Activated CD8-positive, alpha-beta memory T cell treated with anti-CD3 and anti-CD28 coated beads, Interleukin-2, amount 50 U/mL, for 48 hours (primary cell): ENCODE results near the gene RALB.
A peak's percentile ranks its signal among the peaks of the same experiment; 100 is the strongest.

Experiments used
- DNase-seq: peaks from one replicate; pipeline ENCODE4 v3.0.0-alpha.2; 2020

RALB gene

DNA sequence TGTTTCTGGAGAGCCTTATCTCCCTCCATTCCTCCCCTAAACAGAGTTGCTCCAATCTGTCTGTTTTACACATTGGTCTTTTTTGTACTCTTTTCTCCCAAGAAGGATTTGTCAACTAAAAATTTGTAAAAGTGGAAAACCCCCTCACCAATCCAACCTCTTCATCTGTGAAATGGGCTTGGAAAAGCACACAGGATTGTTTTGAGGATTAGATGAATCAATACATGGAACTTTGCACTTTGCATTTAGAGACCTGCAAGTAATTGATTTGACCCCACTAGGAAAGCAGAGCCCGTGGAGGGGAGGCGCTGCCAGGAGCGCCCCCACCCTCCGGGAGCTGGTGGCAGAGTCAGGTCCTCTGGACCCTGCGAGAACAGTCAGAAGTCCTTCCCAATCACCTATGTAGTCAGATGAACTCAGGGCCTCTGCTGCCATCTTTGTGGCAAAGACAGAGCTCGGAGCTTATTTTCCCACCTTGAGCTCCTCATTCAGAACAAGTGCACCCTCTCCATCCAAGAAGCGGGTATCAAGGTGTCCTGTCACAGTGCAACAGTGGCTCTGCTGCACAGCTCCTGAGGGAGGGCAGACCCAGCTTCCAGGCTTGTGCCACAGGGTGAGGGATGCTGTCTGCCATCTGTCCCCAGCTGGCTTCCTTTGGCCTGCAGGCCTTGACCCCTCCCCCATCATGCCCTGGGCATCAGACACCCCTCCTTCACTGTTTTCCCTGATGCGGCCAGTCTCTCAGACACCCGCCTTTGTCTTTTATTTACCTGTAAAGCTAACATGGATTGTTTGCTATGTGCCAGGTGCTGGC is 27.7 kb upstream of the RALB start:
- no peak for DNase-seq

DNA sequence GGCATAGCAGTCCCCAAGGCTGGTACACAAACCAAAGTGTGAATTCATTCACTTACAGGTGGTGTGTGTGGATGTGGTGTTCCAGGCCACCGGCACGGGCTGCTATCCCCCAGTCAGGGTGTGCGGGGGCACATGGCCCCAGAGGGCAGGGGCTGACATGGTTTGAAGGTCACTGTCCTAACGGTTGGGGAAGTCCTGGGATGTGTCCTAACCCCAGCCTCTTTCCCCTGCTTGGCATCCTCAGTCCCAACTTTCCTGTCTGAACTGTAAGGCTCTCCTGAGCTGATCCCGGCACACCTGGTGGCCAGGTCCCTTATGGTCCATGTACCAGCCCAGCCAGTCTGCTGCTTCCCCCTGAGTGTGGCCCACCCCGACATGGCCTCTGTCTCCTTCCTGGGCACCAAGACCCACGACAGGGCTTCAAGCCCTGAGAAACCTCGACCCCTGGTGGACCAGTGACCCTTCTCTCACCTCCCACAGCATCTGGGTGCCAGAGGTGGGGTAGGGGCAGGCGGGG is 27.0 kb upstream of the RALB start:
- no peak for DNase-seq

DNA sequence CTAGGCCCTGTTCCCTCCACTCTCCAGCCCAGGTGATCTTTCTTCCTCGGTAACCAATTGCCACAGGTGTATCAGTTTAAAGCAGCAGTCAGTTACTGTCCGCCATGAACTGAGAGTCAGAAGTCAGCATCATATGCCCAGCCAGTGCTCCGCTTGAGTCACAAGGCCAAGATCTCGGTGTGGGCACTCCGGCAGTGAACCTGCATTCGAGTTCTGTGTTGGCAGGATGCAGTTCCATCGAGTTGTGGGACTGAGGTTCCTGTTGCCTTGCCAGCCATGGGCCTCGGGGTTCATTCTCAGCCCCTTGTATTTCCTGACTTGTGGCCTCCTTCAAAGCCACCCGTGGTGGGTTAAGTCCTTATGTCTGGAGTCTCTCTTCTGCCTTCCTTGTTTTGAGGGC is 26.3 kb upstream of the RALB start:
- DNase-seq = no peak

DNA sequence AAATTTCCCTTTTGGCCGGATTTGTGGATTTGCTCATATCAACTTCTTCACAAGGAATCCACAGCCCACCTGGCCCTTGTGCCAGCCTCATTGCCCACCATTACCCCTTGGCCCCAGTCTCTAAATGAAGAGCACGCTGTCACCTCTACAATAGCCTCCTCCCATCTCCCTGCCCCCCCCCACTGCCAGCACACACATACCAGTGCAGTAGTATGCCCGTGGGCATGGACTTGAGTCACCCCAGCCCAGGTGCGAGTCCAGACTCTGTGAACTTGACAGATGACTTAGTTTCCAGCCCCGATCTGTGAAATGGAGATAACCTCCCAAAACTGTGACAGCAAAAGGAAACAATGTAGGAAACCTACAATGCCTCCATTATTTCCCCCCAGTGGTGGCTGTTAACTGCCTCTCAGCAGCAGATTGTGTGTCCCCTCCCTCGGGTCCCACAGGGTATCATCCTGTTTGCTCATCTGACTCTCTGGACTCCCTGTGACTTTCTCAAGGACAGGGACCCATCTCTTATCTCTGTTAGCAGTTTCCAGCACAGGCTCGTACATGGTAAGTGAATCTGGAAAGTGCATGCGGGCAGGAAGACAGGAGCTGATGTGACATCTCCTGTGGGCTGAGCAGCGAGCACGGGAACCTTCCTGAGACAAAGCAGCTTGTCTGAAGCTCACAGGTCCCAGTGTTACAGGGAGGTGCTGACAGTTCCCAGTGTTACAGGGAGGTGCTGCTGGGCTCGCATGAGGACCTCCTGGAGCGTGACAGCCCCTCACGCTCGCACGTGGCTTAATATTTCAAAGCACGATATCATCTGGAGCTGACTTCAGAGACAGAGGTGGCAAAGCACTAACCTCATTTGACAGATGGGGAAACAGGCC is 25.3 kb upstream of the RALB start:
- no peak for DNase-seq

DNA sequence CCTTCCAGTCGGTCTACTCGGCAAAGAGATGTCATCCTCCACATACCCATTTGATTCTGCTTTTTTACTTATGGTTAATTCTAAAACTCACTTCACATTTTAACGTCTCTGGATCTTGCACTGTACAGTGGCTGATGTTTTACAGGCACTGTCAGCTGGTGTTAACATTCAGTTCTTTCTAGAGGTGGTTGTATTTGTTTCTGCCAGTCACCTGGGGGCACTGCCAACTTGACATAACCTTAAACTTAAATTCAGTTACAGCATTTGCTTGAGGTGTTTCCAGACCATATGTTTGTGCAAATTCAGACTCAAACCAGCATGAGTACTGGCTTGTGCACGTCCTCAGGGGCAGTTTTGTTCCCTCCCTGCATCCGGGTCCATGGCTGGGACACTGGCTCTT is 24.1 kb upstream of the RALB start:
- DNase-seq = no peak

DNA sequence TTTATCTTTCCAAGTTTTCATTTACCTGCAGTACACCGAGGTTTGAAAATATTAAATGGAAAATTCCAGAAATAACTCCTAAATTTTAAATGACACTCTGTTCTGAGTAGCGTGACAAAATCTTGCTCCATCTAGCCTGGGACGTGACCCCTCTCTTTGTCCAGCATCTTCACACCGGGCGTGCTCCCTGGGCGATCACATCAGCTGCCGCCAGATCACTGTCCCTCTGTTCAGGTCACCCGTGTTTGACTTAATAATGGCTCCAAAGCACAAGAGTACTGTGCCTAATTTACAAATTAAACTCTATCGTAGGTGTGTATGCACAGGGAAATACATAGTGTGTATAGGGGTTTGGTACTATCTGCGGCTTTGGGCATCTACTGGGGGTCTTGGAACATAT is 23.3 kb upstream of the RALB start:
- DNase-seq = no peak

DNA sequence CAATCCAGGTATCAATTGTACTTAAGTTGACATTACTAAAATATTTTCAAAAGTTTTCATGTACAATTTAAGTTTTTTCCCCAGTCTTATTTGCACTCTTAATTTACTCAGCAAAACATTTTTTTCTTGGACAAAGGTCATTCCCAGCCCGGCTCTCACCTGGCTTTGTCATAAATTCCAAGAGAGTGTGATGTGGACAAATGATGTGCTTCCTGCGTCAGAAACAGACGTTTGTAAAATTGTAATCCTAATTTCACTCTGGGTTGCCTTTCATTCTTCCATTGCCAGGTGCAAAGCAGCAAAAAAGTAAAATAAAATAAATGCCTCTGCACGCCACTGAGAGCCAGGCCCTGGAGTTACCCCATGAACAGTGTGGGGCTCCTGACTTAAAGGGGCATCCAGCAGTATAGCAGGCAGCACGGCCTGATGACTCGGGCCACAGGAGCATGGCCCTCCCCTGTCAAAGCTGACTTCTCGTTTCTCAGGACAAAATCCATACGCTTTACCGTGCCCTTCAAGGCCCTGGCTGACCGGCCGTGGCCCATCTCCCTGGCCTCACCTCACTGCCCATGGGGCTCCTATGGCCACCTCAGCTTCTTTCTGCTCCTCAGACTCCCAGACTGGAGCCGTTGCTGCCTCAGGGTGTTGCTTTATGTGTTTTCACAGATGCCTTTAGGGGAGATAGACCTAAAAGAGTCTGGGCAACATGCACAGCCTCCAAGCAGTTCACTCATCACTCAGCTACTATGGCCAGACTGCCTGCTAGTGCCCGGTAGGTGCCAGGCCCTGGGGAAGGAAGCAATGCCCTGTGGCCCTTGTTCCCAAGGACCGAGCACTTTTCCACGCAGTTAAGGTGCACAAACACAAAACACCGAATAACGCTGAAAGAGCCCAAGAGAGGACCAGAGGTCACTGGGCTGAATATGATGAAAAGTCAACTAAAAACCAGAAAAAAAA is 21.9 kb upstream of the RALB start:
- no peak for DNase-seq

DNA sequence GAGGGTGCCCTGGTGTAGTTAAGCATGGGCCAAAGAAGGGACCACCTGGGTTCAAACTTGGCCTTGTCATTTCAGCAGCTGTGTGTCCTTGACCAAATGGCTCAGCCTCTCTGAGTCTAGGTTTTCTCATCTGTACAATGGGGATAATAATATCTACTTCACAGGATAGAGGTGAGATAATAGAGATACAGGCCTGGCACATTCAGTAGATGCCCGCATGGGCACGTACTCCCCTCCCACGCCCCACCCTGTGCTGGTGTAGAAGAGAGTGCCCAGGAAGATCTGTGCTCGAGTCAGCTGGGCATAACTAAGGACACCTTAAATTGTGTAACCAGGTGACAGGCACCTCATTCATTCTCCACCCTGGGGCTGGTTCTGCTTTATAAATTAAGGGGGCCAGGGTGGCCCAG is 21.1 kb upstream of the RALB start:
- peak; percentile 70 for DNase-seq

DNA sequence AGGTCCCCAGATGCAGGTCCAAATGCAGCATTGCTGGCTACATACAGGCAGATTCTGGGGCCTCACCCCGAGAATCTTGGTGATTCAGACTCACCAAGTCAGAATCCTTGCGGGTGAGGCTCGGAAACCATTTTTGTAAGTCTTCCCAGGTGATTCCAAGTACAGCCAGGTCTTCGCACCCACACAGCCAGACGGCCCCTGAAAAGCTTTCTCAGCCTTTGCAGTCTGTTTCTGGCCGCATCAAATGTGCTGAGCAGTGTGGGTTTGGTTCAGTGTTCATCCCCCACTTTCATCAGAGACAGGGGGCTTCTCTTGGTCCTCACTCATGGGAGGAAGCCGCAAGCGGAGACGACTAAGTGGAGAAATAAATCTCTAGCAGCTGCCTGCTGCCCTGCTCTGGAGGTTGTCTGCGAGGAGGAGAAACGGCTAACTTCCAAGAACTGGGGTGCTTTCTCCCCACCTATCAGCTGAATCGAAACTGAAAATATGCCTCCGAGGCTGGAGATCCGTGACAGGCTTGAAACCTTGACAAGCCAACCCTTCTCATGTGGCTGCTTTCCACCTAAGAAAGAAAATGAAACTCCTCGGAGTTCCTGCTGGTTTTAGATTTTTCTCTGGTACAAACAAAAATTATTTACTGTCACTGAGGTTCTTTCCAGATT is 20.5 kb upstream of the RALB start:
- DNase-seq = peak; percentile 79

DNA sequence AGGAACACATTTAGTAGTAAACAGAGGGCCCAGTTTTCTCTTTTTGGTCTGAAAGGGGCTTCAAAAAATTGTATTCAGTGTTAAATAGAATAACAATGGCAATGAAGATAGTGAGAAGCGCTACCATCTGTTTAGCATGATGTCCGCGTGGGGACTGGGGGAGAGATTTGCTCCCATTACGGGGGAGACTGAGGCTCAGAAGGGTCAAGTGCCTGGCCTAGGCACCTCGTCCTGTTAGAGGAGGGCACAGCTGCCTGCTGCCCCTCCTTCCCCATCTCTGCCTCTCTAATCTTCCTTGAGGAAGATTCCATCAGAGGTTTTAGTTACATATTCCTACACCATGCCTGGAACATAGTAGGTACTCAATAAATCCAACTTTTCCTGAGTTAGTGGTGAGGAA is 19.4 kb upstream of the RALB start:
- peak; percentile 47 for DNase-seq

DNA sequence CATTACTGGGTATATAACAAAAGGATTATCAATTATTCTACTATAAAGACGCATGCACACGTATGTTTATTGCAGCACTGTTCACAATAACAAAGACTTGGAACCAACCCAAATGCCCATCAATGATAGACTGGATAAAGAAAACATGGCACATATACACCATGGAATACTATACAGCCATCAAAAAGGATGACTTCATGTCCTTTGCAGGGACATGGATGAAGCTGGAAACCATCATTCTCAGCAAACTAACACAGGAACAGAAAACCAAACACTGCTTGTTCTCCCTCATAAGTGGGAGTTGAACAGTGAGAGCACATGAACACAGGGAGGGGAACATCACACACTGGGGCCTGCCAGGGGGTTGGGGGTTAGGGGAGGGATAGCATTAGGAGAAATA is 17.5 kb upstream of the RALB start:
- DNase-seq = peak; percentile 17

DNA sequence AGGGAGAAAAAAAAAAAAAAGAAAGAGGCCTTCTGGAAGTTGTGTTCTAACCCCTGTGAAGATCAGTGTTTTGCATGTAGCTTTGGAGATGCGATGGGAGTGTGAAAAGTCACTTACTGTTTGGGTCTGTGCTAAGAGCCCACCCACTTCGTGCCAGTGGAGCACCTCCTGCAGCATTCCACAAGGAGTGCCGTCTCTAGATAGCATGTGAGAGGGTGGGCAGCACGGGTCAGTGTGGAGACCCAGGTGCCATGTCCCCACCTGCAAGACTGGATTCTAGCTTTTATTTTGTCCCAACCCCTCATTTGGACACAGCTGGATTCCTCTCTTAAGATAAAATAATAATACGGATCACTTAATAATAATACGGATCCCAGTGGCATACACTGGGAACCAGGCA is 17.0 kb upstream of the RALB start:
- peak; percentile 22 for DNase-seq

DNA sequence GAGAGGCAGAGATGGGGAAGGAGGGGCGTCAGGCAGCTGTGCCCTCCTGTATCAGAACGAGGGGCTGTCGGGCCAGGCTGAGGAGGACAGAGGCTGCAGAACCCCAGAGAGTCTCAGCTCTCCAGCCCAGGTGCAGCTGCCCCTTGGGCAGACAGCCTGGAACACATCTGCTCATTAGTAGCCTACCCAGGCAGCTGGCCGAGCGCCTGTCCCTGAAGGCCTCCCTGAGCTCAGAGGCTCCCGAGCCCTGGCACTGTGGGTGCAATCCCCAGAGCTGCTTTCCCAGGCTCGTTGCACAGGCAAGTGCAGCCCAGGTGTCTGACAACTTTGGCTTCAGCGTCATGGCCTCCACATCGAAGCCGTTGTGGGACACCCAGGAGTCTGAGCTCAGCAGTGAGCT is 16.3 kb upstream of the RALB start:
- no peak for DNase-seq

DNA sequence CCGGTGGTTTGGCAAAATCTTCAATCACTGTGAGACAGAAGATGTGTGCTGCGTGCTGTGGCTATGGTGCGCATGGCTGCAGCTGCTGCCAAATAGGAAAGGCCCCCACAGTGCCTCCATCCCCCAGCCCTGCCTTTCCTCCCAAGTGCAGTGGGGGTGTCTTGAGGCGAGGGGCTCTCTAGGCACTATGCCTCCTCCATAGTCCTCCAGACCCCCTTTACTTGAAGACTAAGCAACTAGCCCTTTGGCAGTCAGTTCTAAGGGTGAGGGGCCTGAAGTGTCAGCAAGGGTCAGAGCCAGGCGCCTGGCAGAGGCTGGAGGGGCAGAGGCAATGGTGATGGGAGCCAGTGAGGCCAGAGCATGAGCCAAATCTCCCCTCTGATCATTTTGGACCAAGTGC is 15.9 kb upstream of the RALB start:
- no peak for DNase-seq

DNA sequence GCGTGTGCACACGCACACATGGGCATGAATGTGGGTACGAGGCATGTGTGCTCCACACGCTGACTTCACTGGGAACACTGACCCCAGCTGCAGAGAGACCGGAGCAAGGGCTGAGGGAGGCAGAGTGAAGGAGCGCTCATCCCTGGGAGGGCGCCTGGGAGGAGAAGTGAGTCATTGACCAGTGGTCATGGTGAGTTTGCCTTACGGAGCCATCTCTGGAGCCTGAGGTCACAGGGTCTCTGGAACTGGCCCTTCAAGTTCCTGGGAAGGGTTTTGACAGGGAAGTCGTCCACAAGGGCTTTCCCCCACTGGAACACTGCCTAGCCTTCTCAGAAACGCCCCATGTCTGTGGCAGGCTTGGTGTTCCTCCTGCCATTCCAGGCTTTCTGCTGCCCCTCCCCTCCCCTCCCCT is 15.2 kb upstream of the RALB start:
- no peak for DNase-seq

DNA sequence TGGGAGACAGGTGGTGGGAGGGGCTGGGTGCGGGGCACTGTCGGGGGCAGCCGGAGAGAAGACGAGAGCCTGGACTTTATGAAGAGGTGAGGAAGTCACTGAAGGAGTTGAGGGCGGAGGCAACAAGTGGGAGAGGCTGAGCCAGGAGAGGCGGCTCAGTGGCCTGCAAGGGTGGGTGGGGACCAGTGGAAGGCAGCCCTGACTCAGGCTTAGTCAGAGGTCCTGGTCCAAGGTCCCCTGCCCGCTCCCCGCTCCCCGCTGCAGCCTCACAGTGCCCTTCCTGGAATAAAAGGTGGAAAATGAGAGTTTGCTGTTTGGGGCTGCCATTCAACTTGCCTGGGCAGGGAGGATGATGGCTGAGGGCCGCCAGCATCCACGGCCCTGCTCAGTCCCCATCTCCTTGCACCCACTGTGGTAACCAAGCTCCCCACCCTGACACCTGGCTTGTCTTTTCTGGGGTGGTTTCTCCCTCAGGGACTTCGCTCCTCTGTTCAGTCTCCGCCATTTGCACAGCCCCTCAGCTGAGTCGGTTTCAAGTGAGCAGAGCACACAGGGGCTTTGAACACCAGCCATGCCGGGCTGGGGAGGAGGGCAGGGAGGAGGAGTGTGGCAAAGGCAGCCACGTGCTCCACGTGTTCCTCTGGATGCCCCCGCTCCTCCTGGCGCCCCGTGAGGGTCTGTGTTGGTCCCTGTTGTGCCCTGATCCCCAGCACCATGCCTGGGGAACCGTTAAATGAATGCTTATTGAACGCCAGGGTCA is 13.7 kb upstream of the RALB start:
- no peak for DNase-seq

DNA sequence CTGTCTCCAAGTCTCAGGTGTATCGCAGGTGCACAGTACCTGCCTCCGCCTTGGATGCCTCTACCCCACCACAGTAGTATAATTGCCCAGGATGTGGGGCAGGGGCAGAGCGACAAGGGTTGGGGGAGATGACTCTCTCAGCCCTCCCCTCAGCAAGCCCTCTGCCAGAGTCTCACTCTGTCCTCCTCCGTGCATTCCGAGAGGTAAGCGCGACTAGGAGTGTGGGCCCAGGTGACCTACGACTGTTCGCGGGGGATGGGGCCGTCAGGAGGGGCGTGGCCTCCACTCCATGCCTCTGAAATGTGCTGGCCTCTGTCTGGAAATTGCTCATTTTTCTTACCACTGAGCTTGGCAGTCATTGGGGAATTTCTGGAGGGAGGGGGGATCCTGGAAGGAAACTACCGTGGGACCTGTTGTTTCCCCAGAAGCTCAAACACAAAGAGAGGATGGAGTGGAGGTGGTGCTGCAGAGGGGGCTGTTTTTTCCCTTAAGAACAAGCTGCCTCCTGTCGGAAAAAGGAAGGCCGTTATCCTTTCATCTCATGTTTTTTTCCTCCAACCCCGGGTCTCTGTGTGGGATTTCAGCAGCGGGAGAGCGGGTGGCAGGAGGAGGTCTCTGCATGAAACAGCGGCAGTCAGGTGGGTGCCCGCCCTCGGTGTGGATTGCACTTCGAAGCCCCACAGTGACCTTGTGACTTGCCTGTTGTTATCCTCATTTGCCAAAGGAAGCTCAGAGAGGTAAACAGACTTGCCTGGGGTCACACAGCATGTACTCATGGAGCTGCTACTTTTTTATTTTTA is 13.0 kb upstream of the RALB start:
- DNase-seq = no peak

DNA sequence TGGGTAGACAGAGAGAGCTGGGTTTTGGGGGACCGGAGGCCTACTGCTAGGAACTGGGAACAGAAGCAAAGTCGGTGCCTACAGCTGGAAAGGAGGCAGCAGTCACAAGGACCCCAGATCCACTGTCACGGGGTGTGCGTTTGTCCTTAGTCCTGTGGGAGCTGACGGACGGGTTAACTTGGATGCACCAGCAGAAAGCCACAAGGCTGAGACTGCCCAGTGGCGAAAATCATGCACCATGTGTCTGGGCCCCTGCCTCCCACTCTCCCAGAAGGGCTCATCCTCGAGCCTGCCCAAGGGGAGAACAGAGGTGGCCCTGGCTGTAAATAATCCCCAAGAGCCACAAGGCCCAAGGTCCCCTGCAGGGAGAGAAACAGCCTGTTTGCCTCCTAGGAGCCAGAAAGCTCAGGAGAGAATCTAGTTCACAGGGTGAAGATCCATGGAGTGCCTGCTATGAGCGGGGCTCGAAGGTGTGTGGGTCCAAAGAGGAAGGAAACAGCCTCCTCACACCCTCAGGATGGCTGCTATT is 11.7 kb upstream of the RALB start:
- no peak for DNase-seq

DNA sequence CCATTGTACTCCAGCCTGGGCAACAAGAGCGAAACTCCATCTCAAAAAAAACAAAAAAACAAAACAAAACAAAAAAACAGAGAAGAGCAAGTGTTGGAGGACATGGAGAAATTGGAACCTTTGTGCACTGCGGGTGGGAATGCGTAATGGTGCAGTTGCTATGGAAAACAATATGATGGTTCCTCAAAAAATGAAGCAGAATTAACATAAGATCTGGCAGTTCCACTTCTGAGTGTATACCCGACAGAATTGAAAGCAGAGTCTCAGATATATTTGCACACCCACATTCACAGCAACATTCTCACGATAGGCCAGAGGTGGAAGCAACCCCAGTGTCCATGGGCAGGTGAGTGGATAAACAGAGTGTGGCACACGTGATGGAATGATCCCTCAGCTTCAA is 11.0 kb upstream of the RALB start:
- no peak for DNase-seq

DNA sequence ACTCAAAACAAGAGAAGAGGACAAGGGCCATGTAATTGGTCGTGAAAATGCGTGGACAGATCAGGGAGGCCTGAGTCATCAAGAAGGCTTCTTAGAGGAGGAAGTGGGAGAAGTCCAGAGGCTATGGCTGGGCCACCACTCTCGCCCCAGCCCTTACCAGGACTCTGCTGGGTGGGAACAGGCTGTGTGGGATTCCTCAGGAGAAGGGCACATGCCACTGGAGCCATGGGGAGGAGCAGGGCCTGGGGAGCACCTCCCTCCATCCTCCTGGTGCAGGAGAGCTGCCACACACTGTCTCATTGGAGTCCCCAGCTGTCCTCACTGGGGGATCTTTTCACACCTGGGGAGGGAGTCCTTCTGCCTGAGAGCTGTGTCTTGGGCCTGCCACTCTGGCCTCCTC is 9.4 kb upstream of the RALB start:
- DNase-seq = no peak
